ENCODE data around the gene CTPS1. TPM values are rescaled to one million over a fixed set of nuclear protein-coding genes. Genes with fewer than 3 reads are reported as not detected.

The CTPS1 gene
- total and polyA plus RNA-seq, 10 donors = 7.9 to 27.7 (median 16.1) TPM

DNA sequence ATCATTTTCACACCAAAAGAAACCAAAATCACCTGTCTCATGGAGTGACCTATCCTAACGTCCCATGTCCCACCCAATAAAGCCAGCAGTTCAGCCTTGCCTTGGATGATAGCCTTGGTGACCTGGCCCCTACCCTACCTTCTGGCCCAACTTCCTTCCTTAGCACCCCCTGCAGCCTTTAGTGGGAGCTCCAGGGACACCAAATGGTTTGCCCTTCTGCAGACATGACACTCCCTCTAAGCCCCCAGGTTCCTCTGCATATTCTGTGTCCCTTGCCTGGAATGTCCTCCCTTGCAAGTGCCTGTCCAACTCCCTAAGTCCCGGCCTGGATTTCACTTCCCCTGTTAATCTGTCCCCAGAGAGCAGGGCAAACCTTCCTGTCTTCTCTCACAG, 39.9 kb downstream of the CTPS1 start:
- DNase-seq = no peak
- Histone ChIP-seq H3K9me3 (no peaks in the 10 kb centered on the region), H3K4me3 (no peak overlapping the region), H3K4me1 (peaks cover 0 to 23% (median 7%) of the 10 kb centered on the region in 6 donors), H3K36me3 (peaks cover 0 to 68% (median 10%) of the 10 kb centered on the region in 6 donors), H3K27ac (no peak overlapping the region), H3K27me3 (replicated peaks in 1 of 7) (no peaks in the 10 kb centered on the region)
- 47 to 66% (median 60%) methylated on average over 2 of the region's 2 CpGs for WGBS, 5 donors
- TF ChIP-seq POLR2AphosphoS5 (IDR thresholded peaks at IDR 0.05) (no peak), POLR2A (IDR thresholded peaks at IDR 0.05) (no peak)
- TF ChIP-seq, protein P1, sequence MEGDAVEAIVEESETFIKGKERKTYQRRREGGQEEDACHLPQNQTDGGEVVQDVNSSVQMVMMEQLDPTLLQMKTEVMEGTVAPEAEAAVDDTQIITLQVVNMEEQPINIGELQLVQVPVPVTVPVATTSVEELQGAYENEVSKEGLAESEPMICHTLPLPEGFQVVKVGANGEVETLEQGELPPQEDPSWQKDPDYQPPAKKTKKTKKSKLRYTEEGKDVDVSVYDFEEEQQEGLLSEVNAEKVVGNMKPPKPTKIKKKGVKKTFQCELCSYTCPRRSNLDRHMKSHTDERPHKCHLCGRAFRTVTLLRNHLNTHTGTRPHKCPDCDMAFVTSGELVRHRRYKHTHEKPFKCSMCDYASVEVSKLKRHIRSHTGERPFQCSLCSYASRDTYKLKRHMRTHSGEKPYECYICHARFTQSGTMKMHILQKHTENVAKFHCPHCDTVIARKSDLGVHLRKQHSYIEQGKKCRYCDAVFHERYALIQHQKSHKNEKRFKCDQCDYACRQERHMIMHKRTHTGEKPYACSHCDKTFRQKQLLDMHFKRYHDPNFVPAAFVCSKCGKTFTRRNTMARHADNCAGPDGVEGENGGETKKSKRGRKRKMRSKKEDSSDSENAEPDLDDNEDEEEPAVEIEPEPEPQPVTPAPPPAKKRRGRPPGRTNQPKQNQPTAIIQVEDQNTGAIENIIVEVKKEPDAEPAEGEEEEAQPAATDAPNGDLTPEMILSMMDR (IDR thresholded peaks at IDR 0.05 in 8 of 11, conservative IDR thresholded peaks at IDR 0.05 in 3 of 11) = no peak
- intact Hi-C loops (cut with DNase I; ENCODE audit: low total_unique reads) = no loop called here

DNA sequence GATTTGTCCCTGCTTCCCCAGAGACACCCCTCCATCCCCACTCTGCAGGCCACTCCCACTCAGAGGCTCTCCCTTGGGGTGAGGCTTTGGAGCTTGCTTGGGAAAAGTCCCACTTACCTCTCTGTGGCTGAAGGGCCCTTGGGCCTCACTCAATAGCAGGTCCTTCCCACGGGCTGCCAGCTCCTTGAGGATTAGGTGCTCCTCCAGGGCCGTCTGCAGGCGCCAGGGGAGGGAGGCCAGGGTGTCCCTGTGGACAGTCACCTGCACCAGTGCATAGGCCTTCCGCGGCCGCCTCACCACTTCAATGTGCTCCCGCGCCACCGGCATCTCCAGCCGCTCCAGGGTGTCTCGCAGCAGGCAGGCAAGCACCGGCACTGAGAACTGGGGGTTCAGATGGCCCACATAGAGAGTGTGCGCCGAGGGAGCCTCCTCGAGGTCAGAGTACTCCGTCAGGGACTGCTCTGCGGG, 40.6 kb downstream of the CTPS1 start:
- H3K27me3 ChIP-seq (replicated peaks in 1 of 7) = no peaks in the 10 kb centered on the region
- DNase-seq = no peak
- peaks cover 0 to 68% (median 10%) of the 10 kb centered on the region in 6 donors for H3K36me3 ChIP-seq
- H3K4me1 ChIP-seq = peaks cover 0 to 15% (median 7%) of the 10 kb centered on the region in 6 donors
- no peak overlapping the region for H3K27ac ChIP-seq
- WGBS, 5 donors = 91 to 100% (median 95%) methylated on average over 9 to 17 of the region's 17 CpGs
- intact Hi-C loops (cut with DNase I; ENCODE audit: low total_unique reads) = no loop called here
- no peaks in the 10 kb centered on the region for H3K9me3 ChIP-seq
- H3K4me3 ChIP-seq = no peak overlapping the region
- TF ChIP-seq POLR2A (IDR thresholded peaks at IDR 0.05) (no peak), POLR2AphosphoS5 (IDR thresholded peaks at IDR 0.05) (peak in 1 of 3 donors; percentile 54)
- TF ChIP-seq, protein P1 (IDR thresholded peaks at IDR 0.05 in 8 of 11, conservative IDR thresholded peaks at IDR 0.05 in 3 of 11) = no peak

DNA sequence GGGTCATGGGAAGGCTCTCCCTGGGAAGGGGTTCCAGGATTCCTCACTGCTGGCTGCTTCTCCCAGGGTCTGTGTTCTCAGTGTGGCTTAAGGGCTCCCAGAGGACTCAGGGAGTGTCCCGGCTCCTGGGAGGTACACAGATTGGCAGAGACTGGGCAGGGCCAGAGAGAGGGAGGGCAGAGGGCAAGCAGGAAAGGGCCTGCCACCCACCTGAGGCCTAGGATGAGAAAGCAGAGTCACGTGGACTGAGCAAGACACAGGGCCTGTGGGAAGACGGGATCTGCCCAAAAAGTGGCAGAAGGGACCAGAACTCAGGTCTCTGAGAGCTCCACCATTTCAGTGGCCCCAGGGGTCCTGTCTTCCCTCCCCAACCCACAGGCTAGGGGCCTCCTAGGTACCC, 41.2 kb downstream of the CTPS1 start:
- no peak overlapping the region for H3K27ac ChIP-seq
- DNase-seq = no peak
- 64 to 85% (median 71%) methylated on average over 2 to 3 of the region's 3 CpGs for WGBS, 5 donors

DNA sequence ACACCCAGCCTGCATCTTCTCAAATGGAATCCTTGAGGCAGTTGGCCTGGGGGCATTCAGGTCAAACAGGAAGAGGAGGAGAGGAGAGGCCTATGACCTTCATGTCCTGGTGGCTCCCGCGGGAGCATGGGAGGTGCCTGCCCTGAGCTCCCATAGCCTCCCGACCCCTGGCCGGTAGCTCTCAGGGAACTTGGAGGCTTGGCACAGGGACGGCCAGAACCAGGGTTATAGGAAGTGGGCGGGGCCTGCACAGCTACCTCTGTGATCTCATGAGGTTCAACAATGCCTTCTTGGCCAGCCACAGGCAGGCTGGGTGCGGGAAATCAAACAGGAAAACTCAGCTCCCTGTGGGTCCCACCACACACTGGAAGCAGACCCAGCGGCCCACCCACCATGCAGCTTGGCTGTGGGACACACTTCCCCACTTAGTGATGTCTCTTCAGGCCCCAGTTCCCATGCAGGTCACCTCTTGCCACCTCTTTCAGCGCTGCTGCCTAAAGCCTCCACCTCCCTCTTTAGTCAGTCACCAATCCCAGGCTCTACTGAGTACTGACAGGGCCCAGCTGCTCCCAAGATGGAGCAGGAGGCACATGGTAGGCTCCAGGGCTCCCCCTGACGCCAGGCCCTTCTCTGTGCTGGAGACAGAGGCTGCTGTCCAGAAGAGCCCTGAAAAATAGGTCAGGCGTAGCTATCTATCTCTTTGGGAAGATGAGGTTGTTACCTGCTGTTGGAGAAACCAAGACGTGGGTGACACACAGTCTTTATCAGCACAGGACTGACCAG, 42.2 kb downstream of the CTPS1 start, which contains the start of gene SLFNL1:
Gene SLFNL1 (minus strand): TSS at position 200 of the 783 bp plus-strand sequence. CDS start 1,065 bp downstream, outside the sequence.
- intact Hi-C loops (cut with DNase I; ENCODE audit: low total_unique reads) = no loop called here
- Histone ChIP-seq H3K4me3 (no peak within 1 kb of the TSS), H3K36me3 (peaks cover 0 to 68% (median 12%) of the 10 kb centered on the region in 6 donors), H3K27me3 (replicated peaks in 1 of 7) (no peaks in the 10 kb centered on the region), H3K27ac (peak within 1 kb of the TSS in 2 of 8 donors; percentile 26 to 30), H3K4me1 (peaks cover 0 to 20% (median 7%) of the 10 kb centered on the region in 6 donors), H3K9me3 (no peaks in the 10 kb centered on the region)
- DNase-seq = no peak
- TF ChIP-seq, protein P1 (IDR thresholded peaks at IDR 0.05 in 8 of 11, conservative IDR thresholded peaks at IDR 0.05 in 3 of 11) = no peak
- TF ChIP-seq POLR2AphosphoS5 (IDR thresholded peaks at IDR 0.05) = peak; percentile 24 to 56 (median 53)
- no peak for TF ChIP-seq POLR2A (IDR thresholded peaks at IDR 0.05)
- WGBS, 5 donors = 59 to 72% (median 61%) methylated on average over 12 of the region's 12 CpGs

More for the DNA sequence above, 41.2 kb downstream of the CTPS1 start:
- no peaks in the 10 kb centered on the region for H3K9me3 ChIP-seq
- intact Hi-C loops (cut with DNase I; ENCODE audit: low total_unique reads) = no loop called here
- peaks cover 0 to 68% (median 10%) of the 10 kb centered on the region in 6 donors for H3K36me3 ChIP-seq
- H3K27me3 ChIP-seq (replicated peaks in 1 of 7) = no peaks in the 10 kb centered on the region
- H3K4me3 ChIP-seq = no peak overlapping the region
- H3K4me1 ChIP-seq = peaks cover 0 to 12% (median 7%) of the 10 kb centered on the region in 6 donors
- TF ChIP-seq POLR2A (IDR thresholded peaks at IDR 0.05) (no peak), POLR2AphosphoS5 (IDR thresholded peaks at IDR 0.05) (no peak)
